HCT116 (cell line): ENCODE data around the gene EMSY. TPM values are rescaled to one million over a fixed set of nuclear protein-coding genes. Genes with fewer than 3 reads are reported as not detected.

Experiments used
- ATAC-seq: fragments of 200-7000 bp; cut with Tn5 transposase; 2 replicates; pipeline ENCODE4 v1.9.1; 2020; ENCODE audit warnings: mild to moderate bottlenecking, moderate library complexity
- BruUV-seq: library from RNA; stranded (reverse); fragments of 400-500 nt; replicated peaks from 2 replicates; lab custom pipeline; 2021; lab: Mats Ljungman, UMichigan
- CTCF ChIA-PET: fragments of 300-600 bp; sonication (Branson Sonifier 250); formaldehyde crosslinking; loops from one replicate; lab custom pipeline; 2021; ENCODE audit warnings: antibody characterized with exemption; lab: Charles Lee
- POLR2A ChIA-PET: fragments of 300-600, 350-600 bp; sonication (Branson Sonifier 250); formaldehyde crosslinking; loops from one replicate; lab custom pipeline; 2021; ENCODE audit warnings: antibody characterized with exemption; lab: Charles Lee
- RAD21 ChIA-PET, 2 experiments: fragments of 300-600 bp; sonication (Branson Sonifier 250); formaldehyde crosslinking; loops; one replicate each; lab custom pipeline; 2023; ENCODE audit warnings: low total read pairs in 2 of 2; ENCODE audit not compliant: uncharacterized antibody in 2 of 2, unreplicated experiment in 2 of 2, low non-redundant PET in 1 of 2; lab: Charles Lee
- DNase-seq: peaks from one replicate; pipeline ENCODE4 v3.0.0-alpha.2; 2010; ENCODE audit warnings: low read depth, low spot score
- H2AFZ ChIP-seq: fragments of 200-600 bp; shearing (Covaris generic), sonication (generic); 2 replicates; pipeline ENCODE4 v1.6.1; 2017; ENCODE audit warnings: low read depth, mixed run types, mixed read lengths, antibody characterized with exemption, low read length; ENCODE audit not compliant: poor library complexity, severe bottlenecking
- H3K27ac ChIP-seq: 2 replicates; pipeline ENCODE4 v1.5.1; 2012; ENCODE audit warnings: low read depth, low read length
- H3K27me3 ChIP-seq: fragments of 200-600 bp; sonication (generic); 2 replicates; pipeline ENCODE4 v1.6.1; 2016; ENCODE audit warnings: mixed run types, low read length, mixed read lengths; ENCODE audit not compliant: insufficient read depth
- H3K36me3 ChIP-seq, 2 experiments: fragments of 200-500 bp in 1 of 2; fragments of 200-600 bp in 1 of 2; sonication (Bioruptor generic) in 1 of 2; sonication (generic) in 1 of 2; 2 replicates each; pipeline versions ENCODE4 v1.5.1 to v1.6.1; 2014 to 2016; ENCODE audit warnings: low read length in 2 of 2, inconsistent platforms in 1 of 2, mixed read lengths in 1 of 2, mixed run types in 1 of 2; ENCODE audit not compliant: insufficient read depth in 2 of 2, control insufficient read depth in 1 of 2
- H3K4me1 ChIP-seq, 2 experiments: fragments of 200-600 bp in 1 of 2; sonication (generic) in 1 of 2; 2 replicates each; pipeline versions ENCODE4 v1.5.1 to v1.6.1; 2012 to 2017; ENCODE audit warnings: low read length in 2 of 2, inconsistent platforms in 1 of 2, mild to moderate bottlenecking in 1 of 2, mixed read lengths in 1 of 2, mixed run types in 1 of 2, moderate library complexity in 1 of 2; ENCODE audit not compliant: insufficient read depth in 2 of 2, control insufficient read depth in 1 of 2
- H3K4me2 ChIP-seq: fragments of 200-600 bp; sonication (generic); 2 replicates; pipeline ENCODE4 v1.6.1; 2017; ENCODE audit warnings: mixed run types, low read length, mixed read lengths
- H3K4me3 ChIP-seq, 2 experiments: fragments of 200-600 bp in 1 of 2; sonication (generic) in 1 of 2; replicated peaks in 1 of 2; 2 replicates each; pipeline ENCODE4 v1.5.1; 2011 to 2016; ENCODE audit warnings: low read length in 2 of 2, control low read depth in 1 of 2, low read depth in 1 of 2, mild to moderate bottlenecking in 1 of 2, mixed read lengths in 1 of 2, mixed run types in 1 of 2
- H3K79me2 ChIP-seq: fragments of 200-600 bp; sonication (generic); 2 replicates; pipeline ENCODE4 v1.6.1; 2017; ENCODE audit warnings: mild to moderate bottlenecking, mixed run types, low read length, moderate library complexity, mixed read lengths; ENCODE audit not compliant: insufficient read depth
- H3K9ac ChIP-seq: fragments of 200-600 bp; sonication (generic); 2 replicates; pipeline ENCODE4 v1.6.1; 2016; ENCODE audit warnings: low read length, mixed read lengths
- H3K9me2 ChIP-seq: fragments of 200-600 bp; sonication (generic), shearing (Covaris generic); 2 replicates; pipeline ENCODE4 v1.6.1; 2017; ENCODE audit warnings: mixed run types, mild to moderate bottlenecking, moderate library complexity; ENCODE audit not compliant: insufficient read depth
- H3K9me3 ChIP-seq, 2 experiments: fragments of 200-500 bp in 1 of 2; fragments of 200-600 bp in 1 of 2; sonication (Bioruptor generic) in 1 of 2; sonication (generic) in 1 of 2; 2 replicates each; pipeline ENCODE4 v1.6.1; 2014 to 2017; ENCODE audit warnings: low read length in 2 of 2, mixed read lengths in 2 of 2, inconsistent platforms in 1 of 2, low read depth in 1 of 2, mild to moderate bottlenecking in 1 of 2, mixed run types in 1 of 2, moderate library complexity in 1 of 2; ENCODE audit not compliant: control insufficient read depth in 1 of 2, insufficient read depth in 1 of 2
- H4K20me1 ChIP-seq: fragments of 200-600 bp; sonication (generic), shearing (Covaris generic); 2 replicates; pipeline ENCODE4 v1.6.1; 2017; ENCODE audit warnings: mixed run types, mild to moderate bottlenecking, moderate library complexity; ENCODE audit not compliant: insufficient read depth
- CBX3 ChIP-seq: IDR thresholded peaks from 2 replicates; pipeline ENCODE4 v1.6.1; 2012; ENCODE audit warnings: low read depth
- CEBPB ChIP-seq: IDR thresholded peaks from 2 replicates; pipeline ENCODE4 v1.6.1; 2012; ENCODE audit warnings: low read depth
- CTCF ChIP-seq, 3 experiments: fragments of 200-600 bp in 1 of 3; sonication (generic) in 1 of 3; IDR thresholded peaks in 2 of 3; conservative IDR thresholded peaks in 1 of 3; 2 replicates each; pipeline ENCODE4 v1.5.1; 2012 to 2017; ENCODE audit warnings: low read depth in 2 of 3, low read length in 2 of 3, antibody characterized with exemption in 1 of 3, borderline replicate concordance in 1 of 3, control low read depth in 1 of 3, mild to moderate bottlenecking in 1 of 3, mixed read lengths in 1 of 3, mixed run types in 1 of 3, moderate library complexity in 1 of 3; ENCODE audit not compliant: insufficient read depth in 1 of 3
- EGR1 ChIP-seq: IDR thresholded peaks from 2 replicates; pipeline ENCODE4 v1.6.1; 2012; ENCODE audit warnings: low read depth
- ELF1 ChIP-seq: IDR thresholded peaks from 2 replicates; pipeline ENCODE4 v1.6.1; 2012; ENCODE audit warnings: low read depth, borderline replicate concordance
- EZH2phosphoT487 ChIP-seq: fragments of 200-600 bp; IDR thresholded peaks from 2 replicates; pipeline ENCODE4 v1.6.1; 2018; ENCODE audit warnings: antibody characterized with exemption, borderline replicate concordance
- FOSL1 ChIP-seq: IDR thresholded peaks from 2 replicates; pipeline ENCODE4 v1.6.1; 2012; ENCODE audit warnings: low read depth
- MAX ChIP-seq: IDR thresholded peaks from 2 replicates; pipeline ENCODE4 v1.6.1; 2012
- POLR2A ChIP-seq: IDR thresholded peaks from 2 replicates; pipeline ENCODE4 v1.7.0; 2011; ENCODE audit warnings: borderline replicate concordance; ENCODE audit not compliant: insufficient read depth, insufficient read length; ENCODE audit errors: extremely low read depth
- RAD21 ChIP-seq: IDR thresholded peaks from 2 replicates; pipeline ENCODE4 v1.6.1; 2012; ENCODE audit warnings: low read depth, mild to moderate bottlenecking
- REST ChIP-seq: IDR thresholded peaks from 2 replicates; pipeline ENCODE4 v1.6.1; 2012; ENCODE audit warnings: low read depth
- SRF ChIP-seq: IDR thresholded peaks from 2 replicates; pipeline ENCODE4 v1.6.1; 2012; ENCODE audit warnings: low read depth
- YY1 ChIP-seq: IDR thresholded peaks from 2 replicates; pipeline ENCODE4 v1.6.1; 2011; ENCODE audit warnings: low read length, low read depth, moderate library complexity, mild to moderate bottlenecking; ENCODE audit not compliant: insufficient replicate concordance; ENCODE audit errors: extremely low read depth
- ZNF274 ChIP-seq: fragments of 200-500 bp; sonication (Bioruptor generic); IDR thresholded peaks from 2 replicates; pipeline ENCODE4 v1.6.1; 2014; ENCODE audit warnings: mild to moderate bottlenecking, low read depth, low read length, inconsistent platforms
- intact Hi-C: fragments of 100-400 bp; cut with micrococcal nuclease; formaldehyde crosslinking; loops from 2 replicates; pipeline ENCODE4 v1.10.0; 2022
- total RNA-seq: library from RNA; stranded (reverse); gene quantifications from one replicate; pipeline ENCODE4 v1.2.1, GENCODE V29; 2021; ENCODE audit not compliant: unreplicated experiment

EMSY gene
- total RNA-seq, 1 experiment from 2014 or later = 22.7 TPM

- H4K20me1 ChIP-seq = no peaks in the 10 kb centered on the region
- H3K4me1 ChIP-seq = no peaks in the 10 kb centered on the region
- H3K4me2 ChIP-seq = no peak overlapping the region
- ATAC-seq = no peak
- no peak overlapping the region for H3K9ac ChIP-seq
- BruUV-seq = no TSS peak
- RAD21 ChIA-PET = no interaction called here
- H2AFZ ChIP-seq = no peak overlapping the region
- no peaks in the 10 kb centered on the region for H3K79me2 ChIP-seq
- TF ChIP-seq CEBPB = no peak
- no peak for TF ChIP-seq ZNF274
- TF ChIP-seq REST = no peak
- no peak for TF ChIP-seq EZH2phosphoT487
- TF ChIP-seq CTCF (IDR thresholded peaks at IDR 0.05 in 2 of 3, conservative IDR thresholded peaks at IDR 0.05 in 1 of 3; ENCODE audit: borderline replicate concordance in 1 of 3, insufficient read depth in 1 of 3, low read depth in 2 of 3, low read length in 2 of 3) = no peak
- no peak for TF ChIP-seq POLR2A
- no peak for TF ChIP-seq FOSL1
- TF ChIP-seq EGR1 = no peak
- no peak for TF ChIP-seq CBX3
- TF ChIP-seq YY1 = no peak
- no peak for TF ChIP-seq ELF1
- no peak for TF ChIP-seq SRF
- no peak for TF ChIP-seq MAX
- TF ChIP-seq RAD21 = no peak
- TF ChIP-seq, all 23 proteins: peak for 0
- H3K9me2 ChIP-seq = no peaks in the 10 kb centered on the region
- no peaks in the 10 kb centered on the region for H3K36me3 ChIP-seq
- DNase-seq = no peak
- H3K4me3 ChIP-seq = no peak overlapping the region
- intact Hi-C loops = no loop called here
- ChIA-PET POLR2A (no interaction called here), CTCF (no interaction called here)
- no peaks in the 10 kb centered on the region for H3K9me3 ChIP-seq
- H3K27me3 ChIP-seq = no peaks in the 10 kb centered on the region
- H3K27ac ChIP-seq = no peak overlapping the region
Observed at GRCh38 chr11:76602431-76602861, 157.6 kb downstream of the EMSY start.

Other genes starting within 250 kb of the EMSY start
- 1.9 TPM for gene WNT11, start 238.5 kb upstream of the EMSY start, total RNA-seq
- 44.1 TPM for gene THAP12, start 63.9 kb upstream of the EMSY start, total RNA-seq
- 4.7 TPM for gene GVQW3, start 63.7 kb upstream of the EMSY start, total RNA-seq
- 0.54 TPM for gene LRRC32, start 225.7 kb downstream of the EMSY start, total RNA-seq